Right ventricle myocardium superior (tissue), 1 donor: ENCODE data around the gene BBLN. TPM values are rescaled to one million over a fixed set of nuclear protein-coding genes. Genes with fewer than 3 reads are reported as not detected.
"Not testable (repeated sequence)": the region's sequence is repeated elsewhere in the genome, so short reads cannot be mapped to it uniquely, and the experiment has no call there.

ENCODE experiments used
- ATAC-seq: fragments of 200-7000 bp; cut with Tn5 transposase; one replicate; pipeline ENCODE4 v1.9.1; 2020; ENCODE audit warnings: mild to moderate bottlenecking; ENCODE audit not compliant: poor library complexity
- DNase-seq: peaks from one replicate; pipeline ENCODE4 v3.0.0-alpha.2; 2020
- intact Hi-C: fragments of 100-400 bp; cut with DNase I; formaldehyde crosslinking; loops from one replicate; pipeline ENCODE4 v1.11.2; 2022
- total RNA-seq: library from RNA; stranded (reverse); fragmentation: NEBNext Ultra II Directional; extraction: Animal tissue kit (Norgen Biotek cat#: 25700); gene quantifications from one replicate; pipeline ENCODE4 v1.2.1, GENCODE V29; 2021
- donor health status: DM: no; HTN: yes; CAD: no; lungs with severe emphysema.

BBLN gene
- total RNA-seq, 1 donor from 2014 or later: 31.3 TPM

- intact Hi-C loops: no loop called here
- no peak for ATAC-seq
- peak; percentile 34 for DNase-seq
Measured at GRCh38 chr9:128122809-128123175, 37.3 kb upstream of the BBLN start.

DNA sequence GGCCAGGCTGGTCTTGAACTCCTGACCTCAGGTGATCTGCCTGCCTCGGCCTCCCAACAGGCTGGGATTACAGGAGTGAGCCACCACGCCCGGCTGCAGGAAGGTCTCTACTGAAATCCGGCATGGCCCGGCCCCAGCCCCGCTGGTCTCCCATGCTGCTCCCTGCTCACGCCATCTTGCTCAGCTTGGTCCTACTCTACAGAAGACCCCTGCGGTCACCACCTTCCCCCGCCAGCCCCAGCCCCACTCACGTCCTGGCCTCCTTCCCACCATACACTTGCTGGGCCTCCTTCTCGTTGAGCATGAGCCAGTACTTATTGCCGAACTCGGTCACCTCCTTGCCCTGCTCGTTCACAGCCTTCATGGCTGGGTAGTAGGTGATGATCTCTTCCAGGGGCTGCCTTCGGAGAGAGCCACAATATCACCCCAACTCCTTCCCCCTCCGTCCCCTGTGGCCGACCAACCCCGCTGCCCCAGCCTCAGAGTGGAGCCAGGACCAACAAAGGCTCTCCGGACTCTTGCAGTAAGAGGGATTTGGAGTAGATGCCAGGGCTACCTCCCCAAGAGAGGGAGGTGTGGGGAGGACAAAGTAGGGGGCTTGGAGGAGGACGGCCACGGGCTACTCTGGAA, 36.5 kb upstream of the BBLN start:
- ATAC-seq (no peak), DNase-seq (peak; percentile 35)
- intact Hi-C loops: no loop called here

GRCh38 chr9:128124451-128124850, 35.6 kb upstream of the BBLN start:
- DNase-seq (peak; percentile 20), ATAC-seq (no peak)
- intact Hi-C loops: no loop called here

DNA sequence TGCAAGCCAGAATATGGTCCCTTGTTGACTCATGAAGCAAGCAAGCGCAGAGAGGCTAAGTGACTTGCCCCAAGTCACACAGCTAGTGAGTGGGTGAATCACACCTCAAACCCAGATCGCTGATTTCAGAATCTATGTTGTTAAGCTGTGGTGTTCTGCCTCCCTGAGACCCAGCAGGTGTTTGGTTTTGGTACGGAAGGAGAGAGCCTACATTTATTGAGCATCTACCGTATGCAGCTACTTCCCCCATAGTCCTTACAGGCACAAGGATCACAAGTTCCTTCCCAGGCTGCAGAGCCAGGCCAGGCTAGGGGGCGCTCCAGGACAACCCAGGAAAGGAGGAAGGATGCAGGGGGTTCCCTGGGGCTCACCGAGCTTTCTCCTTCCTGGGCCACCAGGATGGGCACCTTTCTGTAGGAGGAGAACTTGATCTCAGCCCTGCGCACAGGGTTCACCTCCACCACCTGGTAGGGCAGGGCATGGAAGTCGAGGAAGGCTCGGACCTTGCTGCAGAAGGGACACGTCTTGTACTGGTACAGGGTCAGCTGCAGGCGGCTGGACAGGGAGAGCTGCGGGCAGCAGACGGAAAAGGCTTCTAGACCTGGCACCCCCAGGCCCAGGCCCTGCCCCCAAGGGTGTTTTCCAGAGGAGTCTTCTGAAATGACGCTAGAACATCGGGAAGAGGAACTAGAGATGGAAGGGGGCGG, 35.0 kb upstream of the BBLN start:
- DNase-seq: peak; percentile 77
- no peak for ATAC-seq
- intact Hi-C loops: no loop called here

DNA sequence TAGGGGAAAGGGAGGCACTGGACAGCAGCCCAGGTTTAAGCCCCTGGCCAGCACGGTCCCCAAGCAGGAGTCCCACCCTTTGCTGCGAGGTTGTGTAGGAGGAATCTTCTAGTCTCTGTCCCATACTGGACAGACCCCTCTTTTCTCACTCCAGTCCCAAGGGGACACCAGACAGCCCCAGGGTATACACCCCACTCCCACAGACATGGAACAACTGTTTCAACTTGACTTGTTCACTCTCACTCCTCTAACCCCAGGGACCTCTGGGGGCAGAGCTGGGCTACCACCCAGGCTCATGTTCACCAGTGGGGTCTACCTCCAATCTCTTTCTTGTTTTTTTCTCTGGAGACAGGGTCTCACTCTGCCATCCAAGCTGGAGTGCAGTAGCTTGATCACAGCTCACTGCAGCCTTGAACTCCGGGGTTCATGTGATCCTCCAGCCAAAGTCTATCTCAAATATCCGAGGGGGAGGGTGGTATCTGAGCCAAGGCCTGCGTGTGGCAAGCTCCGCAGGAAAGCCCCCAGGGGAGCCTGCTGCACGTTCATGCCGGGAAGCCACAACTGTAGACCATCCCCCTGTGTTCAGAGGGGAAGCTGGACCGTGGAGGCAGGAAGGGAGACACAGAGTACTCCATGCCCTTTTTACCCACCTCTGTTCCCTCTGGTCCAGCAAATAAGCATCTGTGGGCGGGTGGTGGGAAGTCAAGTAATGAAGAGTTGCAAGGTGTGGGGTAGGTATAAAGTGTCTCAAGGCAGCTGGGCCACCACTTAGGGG, 34.3 kb upstream of the BBLN start:
- peak; percentile 35 for DNase-seq
- intact Hi-C loops: no loop called here
- no peak for ATAC-seq

GRCh38 chr9:128127568-128127989, 32.5 kb upstream of the BBLN start, which contains the start of gene PTGES2:
PTGES2 (minus strand) TSS chr9:128127729; CDS start chr9:128127717, 12 bp downstream.
- peak; percentile 92 for ATAC-seq
- intact Hi-C loops: no loop called here
- DNase-seq: peak; percentile 92

DNA sequence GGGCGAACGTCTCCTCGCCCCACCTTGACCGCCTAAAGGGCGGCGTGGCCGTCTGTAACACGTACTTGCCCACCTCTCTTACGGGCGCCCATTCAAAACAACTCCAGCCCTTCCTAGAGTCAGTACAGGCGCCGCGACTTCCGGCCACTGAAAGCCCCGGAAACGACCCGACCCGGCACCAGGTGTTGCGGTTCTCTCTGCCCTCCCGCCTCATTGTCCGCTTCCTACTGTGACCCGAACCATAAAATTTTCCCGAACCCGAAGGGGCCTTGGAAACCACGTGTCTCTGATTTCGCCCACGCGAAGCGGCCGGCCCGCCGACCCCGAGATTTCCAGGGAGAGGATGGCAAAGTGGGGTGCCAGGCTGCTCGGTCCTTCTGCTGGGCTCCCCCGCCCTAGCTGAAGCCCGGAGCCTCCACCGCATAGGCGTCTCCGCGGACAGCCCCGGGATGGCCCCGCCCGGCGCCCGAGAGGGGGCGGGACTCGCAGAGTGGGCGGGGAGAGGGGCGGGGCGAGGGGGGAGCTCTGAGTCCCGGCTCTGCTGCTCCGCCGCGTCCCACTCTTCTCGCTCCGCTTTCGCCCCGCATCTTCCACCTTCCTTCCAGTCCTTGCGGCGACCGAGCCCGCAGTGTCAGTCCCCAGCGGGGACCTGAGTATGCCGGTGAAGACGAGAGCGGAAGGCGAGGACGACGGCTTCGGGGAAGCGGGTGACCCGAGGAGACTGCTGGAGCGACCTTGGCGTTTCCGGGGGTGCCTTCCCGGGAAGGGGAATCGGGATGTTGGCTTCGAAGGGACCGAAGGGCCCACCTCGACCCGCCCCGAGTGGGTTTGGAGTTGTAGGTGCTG, 31.9 kb upstream of the BBLN start:
- DNase-seq: peak; percentile 89
- intact Hi-C loops: no loop called here
- ATAC-seq: peak; percentile 92

- DNase-seq (peak; percentile 48), ATAC-seq (no peak)
- intact Hi-C loops: no loop called here
Measured at GRCh38 chr9:128128836-128129590, 31.1 kb upstream of the BBLN start.

DNA sequence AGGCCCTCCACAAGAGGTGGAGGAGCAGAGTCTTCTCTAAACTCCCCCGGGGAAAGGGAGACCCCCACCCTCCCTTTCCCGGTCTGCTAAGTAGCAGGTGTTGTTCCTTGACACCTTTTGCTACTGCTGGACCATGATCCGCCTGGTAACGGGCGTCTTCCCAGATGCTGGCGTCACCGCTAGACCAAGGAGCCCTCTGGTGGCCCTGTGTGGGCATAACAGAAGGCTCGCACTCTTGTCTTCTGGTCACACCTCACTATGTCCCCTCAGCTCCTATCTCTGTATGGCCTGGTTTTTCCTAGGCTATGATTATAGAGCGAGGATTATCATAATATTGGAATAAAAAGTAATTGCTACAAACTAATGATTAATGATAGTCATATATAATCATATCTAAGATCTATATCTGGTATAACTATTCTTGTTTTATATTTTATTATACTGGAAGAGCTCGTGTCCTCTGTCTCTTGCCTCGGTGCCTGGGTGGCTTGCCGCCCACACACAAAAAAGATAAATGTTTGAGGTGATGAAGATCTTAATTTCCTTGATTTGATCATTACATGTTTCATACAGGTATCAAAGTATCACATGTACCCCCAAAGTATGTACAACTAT, 30.0 kb upstream of the BBLN start:
- intact Hi-C loops, ATAC-seq: not testable (repeated sequence)
- peak; percentile 76 for DNase-seq

DNA sequence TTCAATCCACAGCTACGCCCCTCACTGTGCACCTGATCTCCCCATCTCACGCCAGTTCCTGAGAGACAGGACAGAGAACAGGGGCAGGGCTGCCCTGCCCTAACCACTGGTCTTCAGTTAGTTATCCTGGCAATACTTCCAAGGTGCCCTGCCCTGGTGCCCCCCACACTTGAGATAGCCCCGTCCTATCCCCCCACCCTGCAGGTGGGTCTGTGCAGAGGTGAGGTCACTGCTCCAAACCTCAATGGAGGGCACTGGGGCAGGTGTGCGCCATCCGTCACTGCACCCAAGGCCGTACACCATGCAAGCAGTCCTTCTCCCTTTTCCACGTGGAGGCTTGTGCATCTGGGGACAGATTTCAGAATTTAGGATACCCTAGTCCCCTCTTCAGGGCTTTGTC, 29.4 kb upstream of the BBLN start:
- intact Hi-C loops, ATAC-seq: not testable (repeated sequence)
- DNase-seq: peak; percentile 22

DNA sequence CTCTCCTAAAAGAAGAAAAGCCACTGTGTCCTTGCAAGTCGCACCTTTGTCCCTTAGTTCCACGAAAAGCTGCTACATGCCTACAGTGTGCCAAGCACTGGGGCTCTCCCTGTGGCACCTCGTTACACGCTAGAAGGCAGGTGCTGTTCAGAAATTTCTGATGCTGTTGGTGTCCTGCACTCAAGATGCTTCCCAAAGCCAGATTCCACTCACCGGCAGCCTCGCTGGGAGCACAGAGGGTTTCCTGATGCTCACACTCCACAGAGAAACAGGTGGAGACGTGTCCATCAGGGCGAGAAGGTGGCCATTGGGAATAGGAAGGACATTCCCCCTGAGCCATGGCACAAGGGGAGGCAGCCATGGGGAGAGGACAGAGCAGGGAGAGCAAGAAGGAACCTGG, 28.7 kb upstream of the BBLN start:
- ATAC-seq, intact Hi-C loops: not testable (repeated sequence)
- peak; percentile 26 for DNase-seq

- intact Hi-C loops, ATAC-seq: not testable (repeated sequence)
- peak; percentile 65 for DNase-seq
Measured at GRCh38 chr9:128132139-128132538, 27.9 kb upstream of the BBLN start.

DNA sequence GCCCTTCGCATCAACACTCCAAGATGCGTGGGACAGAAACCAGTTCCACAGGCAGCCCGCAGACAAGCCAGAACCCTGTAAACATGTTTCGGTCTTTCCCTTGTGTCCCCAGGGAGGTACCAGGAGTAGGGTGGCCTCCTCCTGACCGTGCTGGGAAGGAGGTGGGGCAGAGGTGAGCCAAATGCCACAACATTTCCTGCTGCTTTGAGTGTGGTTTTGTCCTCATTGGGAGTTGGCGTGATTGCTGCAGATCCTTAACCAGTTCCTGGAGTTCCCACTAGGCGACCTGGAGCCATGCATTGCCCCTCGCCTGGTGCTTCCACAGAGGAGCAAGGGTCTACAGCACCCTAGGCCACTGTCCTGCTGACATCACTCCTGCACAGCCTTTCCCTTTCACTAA, 24.5 kb upstream of the BBLN start:
- DNase-seq: peak; percentile 7
- ATAC-seq, intact Hi-C loops: not testable (repeated sequence)

DNA sequence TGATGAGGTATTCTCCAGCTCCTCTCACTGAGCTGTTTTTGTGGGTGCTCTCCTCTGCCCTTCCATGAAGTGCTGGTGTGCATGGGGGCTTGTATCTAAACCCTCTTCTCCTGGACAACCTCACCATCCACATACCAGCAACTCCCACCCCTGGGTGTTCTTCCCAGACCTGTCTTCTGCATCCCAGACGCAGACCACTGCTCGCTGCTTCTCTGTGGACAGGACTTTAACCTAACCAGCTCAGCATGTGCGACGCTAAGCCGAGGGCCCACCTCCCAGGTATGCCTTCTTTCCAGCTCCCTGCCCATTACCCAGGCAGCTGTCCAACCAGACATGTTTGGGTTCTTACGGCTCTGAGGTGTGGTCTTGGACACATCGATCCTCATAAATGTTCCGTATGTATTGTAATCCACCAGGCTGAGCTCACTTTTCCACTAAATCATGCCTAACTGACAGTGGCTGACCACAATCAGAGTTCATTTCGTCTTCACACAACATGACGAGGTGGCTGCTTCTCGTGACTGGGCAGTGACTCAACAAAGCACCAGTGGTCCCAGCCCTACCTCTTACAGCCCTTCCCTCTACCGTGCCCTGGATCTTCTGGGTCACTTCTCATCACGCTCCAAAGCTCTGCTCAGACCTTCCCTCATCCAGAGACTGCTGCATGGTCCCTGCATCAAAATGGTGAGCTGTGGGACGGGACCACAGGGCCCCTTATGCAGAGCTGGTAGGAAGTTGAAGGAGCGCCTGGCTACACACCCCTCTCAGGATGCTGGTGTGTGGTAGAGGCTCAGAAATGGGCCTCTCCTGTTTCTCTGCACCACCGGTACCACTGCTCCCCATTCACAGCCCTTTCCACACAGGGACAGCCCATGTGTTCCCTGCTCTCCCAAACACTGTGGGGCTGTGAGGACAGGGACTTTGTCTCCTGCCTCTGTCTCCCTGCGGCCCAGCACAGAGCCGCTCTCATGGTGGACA, 23.0 kb upstream of the BBLN start:
- ATAC-seq: no peak
- DNase-seq: peak; percentile 26

DNA sequence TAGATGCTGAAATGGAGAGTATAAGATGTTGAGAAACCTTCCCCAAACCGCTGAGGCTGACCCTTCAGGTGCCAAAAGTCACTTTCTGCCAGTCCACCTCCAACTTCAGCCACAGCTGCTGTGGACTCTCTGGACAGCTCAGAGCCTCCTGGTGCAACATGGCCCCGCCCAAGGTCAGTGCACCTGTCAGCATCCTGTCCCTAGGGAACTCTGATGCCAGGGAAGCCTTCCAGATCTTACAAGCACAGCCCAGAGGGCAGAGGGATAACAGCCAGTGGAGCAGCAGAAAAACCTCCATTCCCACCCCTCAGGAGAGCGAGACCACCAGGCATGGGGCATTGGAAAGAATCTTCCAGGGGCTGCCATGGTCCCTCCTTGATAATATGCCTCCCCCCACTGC, 22.1 kb upstream of the BBLN start:
- ATAC-seq (no peak), DNase-seq (peak; percentile 15)
- intact Hi-C loops: no loop called here

More for the DNA sequence above, 23.0 kb upstream of the BBLN start:
- intact Hi-C loops: no loop called here

DNA sequence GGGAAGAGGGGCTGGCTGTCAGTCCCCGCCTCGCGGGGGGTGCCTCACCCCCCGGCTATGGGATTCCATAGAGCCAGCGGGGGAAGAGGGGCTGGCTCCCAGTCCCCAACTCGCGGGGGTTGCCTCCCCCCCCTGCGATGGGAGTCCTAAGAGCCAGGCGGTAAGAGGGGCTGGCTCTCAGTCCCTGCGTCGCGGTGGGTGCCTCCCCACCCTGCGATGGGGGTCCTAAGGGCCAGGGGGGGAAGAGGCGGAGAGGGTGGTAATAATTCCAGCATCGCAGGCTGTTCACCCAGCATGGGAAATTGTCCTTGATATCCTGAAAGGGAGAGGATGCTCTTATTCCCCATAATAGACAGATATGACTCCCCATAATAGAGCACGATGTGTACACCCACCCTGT, 20.4 kb upstream of the BBLN start:
- intact Hi-C loops: no loop called here
- ATAC-seq (no peak), DNase-seq (no peak)
